WI38 (cell line): ENCODE measurements around the gene IL17B.

Experiments used
- H3K4me3 ChIP-seq: 2 replicates; pipeline ENCODE4 v1.5.1; 2011; ENCODE audit warnings: low read depth, mild to moderate bottlenecking, control low read depth, low read length
- TF ChIP-seq, protein P1 (sequence below): IDR thresholded peaks from 2 replicates; pipeline ENCODE4 v1.5.1; 2012; ENCODE audit warnings: low read depth, mild to moderate bottlenecking, control low read depth, low read length

The IL17B gene, protein sequence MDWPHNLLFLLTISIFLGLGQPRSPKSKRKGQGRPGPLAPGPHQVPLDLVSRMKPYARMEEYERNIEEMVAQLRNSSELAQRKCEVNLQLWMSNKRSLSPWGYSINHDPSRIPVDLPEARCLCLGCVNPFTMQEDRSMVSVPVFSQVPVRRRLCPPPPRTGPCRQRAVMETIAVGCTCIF

DNA sequence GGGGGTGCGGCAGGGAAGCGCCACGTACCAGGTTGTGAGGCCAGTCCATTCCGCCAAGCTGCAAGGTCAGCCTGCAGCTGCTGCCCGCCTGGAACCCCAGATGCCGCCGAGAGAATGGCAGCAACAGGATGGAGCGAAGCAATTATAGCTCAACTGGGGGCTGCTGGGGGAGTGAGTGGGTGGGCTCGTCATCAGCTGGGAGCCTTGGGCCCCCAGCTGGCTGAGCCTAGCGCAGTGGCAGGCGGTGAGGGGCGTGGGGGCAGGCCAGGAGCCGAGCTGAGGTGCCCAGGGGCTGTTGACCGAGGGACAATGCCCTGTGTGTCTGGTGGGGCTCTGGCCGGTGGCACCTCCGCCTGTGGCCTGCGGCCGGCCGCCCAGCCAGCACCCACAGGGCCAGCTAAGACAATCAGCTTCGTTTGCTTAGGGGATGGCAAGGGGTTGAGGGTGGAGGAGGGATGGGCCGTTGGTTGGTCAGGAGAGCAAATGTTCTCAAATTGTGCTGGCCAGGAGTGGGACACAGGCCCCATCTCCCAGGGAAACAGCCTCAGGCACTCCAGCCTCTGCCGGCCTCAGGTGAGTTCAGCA lies at the start of gene IL17B:
TSS of gene IL17B (minus strand) at position 116 of the 585 bp plus-strand sequence. CDS start at position 49, 67 bp downstream.
- H3K4me3 ChIP-seq: no peak within 1 kb of the TSS
- TF ChIP-seq, protein P1, sequence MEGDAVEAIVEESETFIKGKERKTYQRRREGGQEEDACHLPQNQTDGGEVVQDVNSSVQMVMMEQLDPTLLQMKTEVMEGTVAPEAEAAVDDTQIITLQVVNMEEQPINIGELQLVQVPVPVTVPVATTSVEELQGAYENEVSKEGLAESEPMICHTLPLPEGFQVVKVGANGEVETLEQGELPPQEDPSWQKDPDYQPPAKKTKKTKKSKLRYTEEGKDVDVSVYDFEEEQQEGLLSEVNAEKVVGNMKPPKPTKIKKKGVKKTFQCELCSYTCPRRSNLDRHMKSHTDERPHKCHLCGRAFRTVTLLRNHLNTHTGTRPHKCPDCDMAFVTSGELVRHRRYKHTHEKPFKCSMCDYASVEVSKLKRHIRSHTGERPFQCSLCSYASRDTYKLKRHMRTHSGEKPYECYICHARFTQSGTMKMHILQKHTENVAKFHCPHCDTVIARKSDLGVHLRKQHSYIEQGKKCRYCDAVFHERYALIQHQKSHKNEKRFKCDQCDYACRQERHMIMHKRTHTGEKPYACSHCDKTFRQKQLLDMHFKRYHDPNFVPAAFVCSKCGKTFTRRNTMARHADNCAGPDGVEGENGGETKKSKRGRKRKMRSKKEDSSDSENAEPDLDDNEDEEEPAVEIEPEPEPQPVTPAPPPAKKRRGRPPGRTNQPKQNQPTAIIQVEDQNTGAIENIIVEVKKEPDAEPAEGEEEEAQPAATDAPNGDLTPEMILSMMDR: no peak

GRCh38 chr5:149428032-149428431 lies 48.9 kb upstream of the IL17B start:
- TF ChIP-seq, protein P1: no peak
- H3K4me3 ChIP-seq: no peak overlapping the region

GRCh38 chr5:149427374-149427773 lies 48.3 kb upstream of the IL17B start:
- no peak overlapping the region for H3K4me3 ChIP-seq
- TF ChIP-seq, protein P1: no peak

- no peak overlapping the region for H3K4me3 ChIP-seq
- TF ChIP-seq, protein P1: no peak
These were observed 47.8 kb upstream of the IL17B start for GRCh38 chr5:149426931-149427330.

DNA sequence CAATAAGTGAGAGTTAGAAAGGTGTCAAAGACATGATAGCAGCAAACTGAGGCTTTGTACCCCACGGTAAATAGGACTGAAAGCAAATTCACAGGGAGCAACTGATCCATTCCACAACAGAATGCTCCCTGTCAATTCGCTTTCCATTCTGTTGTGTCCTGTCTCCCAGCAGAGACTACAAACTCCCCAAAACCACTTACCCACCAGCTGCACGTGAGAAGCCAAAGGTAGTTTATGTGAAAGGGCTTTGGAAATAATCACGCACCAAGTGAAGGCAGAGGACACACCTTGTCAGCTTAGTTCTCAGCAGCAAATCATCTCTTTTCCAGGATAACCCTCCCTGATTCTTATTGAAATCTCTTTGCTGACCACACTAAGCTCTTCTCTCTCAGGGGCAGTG lies 46.6 kb upstream of the IL17B start:
- TF ChIP-seq, protein P1: no peak

GRCh38 chr5:149424371-149425315 lies 45.6 kb upstream of the IL17B start:
- TF ChIP-seq, protein P1: no peak
- H3K4me3 ChIP-seq: peak overlapping the region; percentile 49

More for the DNA sequence above, 46.6 kb upstream of the IL17B start:
- no peak overlapping the region for H3K4me3 ChIP-seq
